ENCODE results near the gene TRMT44. TPM values are rescaled to one million over a fixed set of nuclear protein-coding genes. Genes with fewer than 3 reads are reported as not detected.
"Not testable (repeated sequence)": the region's sequence is repeated elsewhere in the genome, so short reads cannot be mapped to it uniquely, and the experiment has no call there.

The TRMT44 gene
- polyA plus RNA-seq, 1 donor (not counting 4 experiments of a cell fraction or from before 2014, with no cell fraction given): 8.8 TPM

DNA sequence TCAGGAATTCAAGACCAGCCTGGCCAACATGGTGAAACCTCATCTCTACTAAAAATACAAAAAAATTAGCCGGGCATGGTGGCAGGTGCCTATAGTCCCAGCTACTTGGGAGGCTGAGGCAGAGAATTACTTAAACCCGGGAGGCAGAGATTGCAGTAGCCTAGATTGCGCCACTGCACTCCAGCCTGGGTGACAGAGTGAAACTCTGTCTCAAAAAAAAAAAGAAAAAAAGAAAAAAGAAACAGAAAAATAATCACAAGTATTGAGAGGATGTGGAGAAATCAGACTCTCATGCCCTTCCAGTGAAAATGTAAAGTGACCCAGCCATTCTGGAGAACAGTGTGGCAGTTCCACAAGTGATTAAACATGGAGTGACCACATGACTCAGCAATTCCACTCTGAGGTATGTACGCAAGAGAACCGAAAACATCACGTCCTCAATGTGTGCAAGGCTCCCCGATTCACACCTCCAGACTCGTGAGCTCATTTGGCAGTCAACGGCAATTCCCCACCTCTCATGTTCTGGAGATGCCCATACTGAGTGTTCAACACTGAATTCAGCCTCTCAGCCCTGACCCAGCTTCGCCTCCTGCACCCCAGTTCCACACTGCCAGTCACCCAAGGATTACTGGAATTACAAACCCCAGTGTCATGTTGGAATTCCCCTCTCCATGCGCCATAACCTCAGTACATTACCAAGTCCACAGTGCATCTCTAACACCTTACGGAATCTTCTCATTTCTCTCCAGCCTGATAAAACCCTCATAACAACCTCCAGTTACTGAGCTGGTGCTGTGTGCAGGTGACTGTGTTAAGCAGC lies 21.1 kb upstream of the TRMT44 start:
- DNase-seq (ENCODE audit: low read depth, low spot score): no peak
- Histone ChIP-seq H3K4me2 (ENCODE audit: control insufficient read depth, extremely low read depth, insufficient read depth, low read depth, low read length) (no peak overlapping the region), H3K4me3 (ENCODE audit: control insufficient read depth in 2 of 3, extremely low read depth in 1 of 3, insufficient read depth in 2 of 3, low read depth in 1 of 3, low read length in 3 of 3) (no peak overlapping the region), H4K20me1 (ENCODE audit: control insufficient read depth, extremely low read depth, insufficient read depth, low read length) (no peaks in the 10 kb centered on the region), H3K9me1 (ENCODE audit: control insufficient read depth, extremely low read depth, insufficient read depth, low read length) (no peaks in the 10 kb centered on the region), H3K4me1 (ENCODE audit: control insufficient read depth, extremely low read depth, insufficient read depth, low read length) (peaks cover 3% of the 10 kb centered on the region), H2AFZ (ENCODE audit: control insufficient read depth, low read length) (no peak overlapping the region), H3K9ac (ENCODE audit: control insufficient read depth, extremely low read depth, insufficient read depth, low read length) (no peak overlapping the region), H3K36me3 (ENCODE audit: control insufficient read depth in 2 of 2, extremely low read depth in 1 of 2, insufficient read depth in 2 of 2, low read length in 2 of 2) (peaks cover 0 to 9% of the 10 kb centered on the region in 2 experiments), H3K9me3 (ENCODE audit: control insufficient read depth, low read depth, low read length) (no peaks in the 10 kb centered on the region), H3K27ac (ENCODE audit: control insufficient read depth, insufficient read depth, low read length) (no peak overlapping the region), H3K27me3 (ENCODE audit: control insufficient read depth, extremely low read depth, insufficient read depth, low read length) (no peaks in the 10 kb centered on the region), H3K79me2 (ENCODE audit: control insufficient read depth, insufficient read depth, low read length) (no peaks in the 10 kb centered on the region)
- no peak for FAIRE-seq
- dilution Hi-C loops (cut with MboI; ENCODE audit: extremely low pct_ligation_motif_present, low sequenced_read_pairs): loop anchor here (25.0 kb wide), 1 partner anchor 157 kb away; the partner anchor contains the start of gene HTRA3
- TF ChIP-seq EZH2 (IDR thresholded peaks at IDR 0.05; ENCODE audit: low read length) (no peak), CTCF (optimal IDR thresholded peaks at IDR 0.05 in 1 of 3, IDR thresholded peaks at IDR 0.05 in 1 of 3, conservative IDR thresholded peaks at IDR 0.05 in 1 of 3; ENCODE audit: extremely low read depth in 1 of 3, insufficient read depth in 2 of 3, low read length in 3 of 3) (no peak)

DNA sequence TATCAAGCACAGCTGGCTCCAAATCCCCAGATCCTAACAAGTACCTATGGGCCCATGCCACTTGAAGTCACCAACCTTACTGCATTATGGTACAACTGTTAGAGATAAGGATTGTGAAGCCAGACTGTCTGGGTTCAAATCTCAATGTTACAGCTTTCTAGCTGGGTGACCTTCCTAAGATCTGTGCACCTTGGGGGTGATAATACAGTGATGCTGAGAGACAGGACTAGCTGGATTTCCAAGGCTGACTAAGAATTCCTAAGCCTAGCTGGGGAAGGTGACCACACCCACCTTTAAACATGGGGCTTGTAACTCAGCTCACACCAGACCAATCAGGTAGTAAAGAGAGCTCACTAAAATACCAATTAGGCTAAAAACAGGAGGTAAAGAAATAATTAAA lies 20.4 kb upstream of the TRMT44 start:
- not testable (repeated sequence) for H3K27me3 ChIP-seq (ENCODE audit: control insufficient read depth, extremely low read depth, insufficient read depth, low read length); H3K9me3 ChIP-seq (ENCODE audit: control insufficient read depth, low read depth, low read length); H3K36me3 ChIP-seq (ENCODE audit: control insufficient read depth in 2 of 2, extremely low read depth in 1 of 2, insufficient read depth in 2 of 2, low read length in 2 of 2); FAIRE-seq; H3K4me1 ChIP-seq (ENCODE audit: control insufficient read depth, extremely low read depth, insufficient read depth, low read length); H2AFZ ChIP-seq (ENCODE audit: control insufficient read depth, low read length); H3K9me1 ChIP-seq (ENCODE audit: control insufficient read depth, extremely low read depth, insufficient read depth, low read length); DNase-seq (ENCODE audit: low read depth, low spot score); H3K4me3 ChIP-seq (ENCODE audit: control insufficient read depth in 2 of 3, extremely low read depth in 1 of 3, insufficient read depth in 2 of 3, low read depth in 1 of 3, low read length in 3 of 3); H3K9ac ChIP-seq (ENCODE audit: control insufficient read depth, extremely low read depth, insufficient read depth, low read length); H3K79me2 ChIP-seq (ENCODE audit: control insufficient read depth, insufficient read depth, low read length); H4K20me1 ChIP-seq (ENCODE audit: control insufficient read depth, extremely low read depth, insufficient read depth, low read length); H3K27ac ChIP-seq (ENCODE audit: control insufficient read depth, insufficient read depth, low read length); H3K4me2 ChIP-seq (ENCODE audit: control insufficient read depth, extremely low read depth, insufficient read depth, low read depth, low read length)
- dilution Hi-C loops (cut with MboI; ENCODE audit: extremely low pct_ligation_motif_present, low sequenced_read_pairs): loop anchor here (25.0 kb wide), 1 partner anchor 158 kb away; the partner anchor contains the start of gene HTRA3
